HG03097 (cell line): ENCODE data around the gene PAFAH2.
"Not testable (repeated sequence)": the region's sequence is repeated elsewhere in the genome, so short reads cannot be mapped to it uniquely, and the experiment has no call there.

ENCODE experiments used
- ATAC-seq: cut with Tn5 transposase; IDR thresholded peaks from one replicate; pipeline ENCODE4 v1.9.1; 2021; ENCODE audit not compliant: unreplicated experiment, low FRiP score

Gene PAFAH2

DNA sequence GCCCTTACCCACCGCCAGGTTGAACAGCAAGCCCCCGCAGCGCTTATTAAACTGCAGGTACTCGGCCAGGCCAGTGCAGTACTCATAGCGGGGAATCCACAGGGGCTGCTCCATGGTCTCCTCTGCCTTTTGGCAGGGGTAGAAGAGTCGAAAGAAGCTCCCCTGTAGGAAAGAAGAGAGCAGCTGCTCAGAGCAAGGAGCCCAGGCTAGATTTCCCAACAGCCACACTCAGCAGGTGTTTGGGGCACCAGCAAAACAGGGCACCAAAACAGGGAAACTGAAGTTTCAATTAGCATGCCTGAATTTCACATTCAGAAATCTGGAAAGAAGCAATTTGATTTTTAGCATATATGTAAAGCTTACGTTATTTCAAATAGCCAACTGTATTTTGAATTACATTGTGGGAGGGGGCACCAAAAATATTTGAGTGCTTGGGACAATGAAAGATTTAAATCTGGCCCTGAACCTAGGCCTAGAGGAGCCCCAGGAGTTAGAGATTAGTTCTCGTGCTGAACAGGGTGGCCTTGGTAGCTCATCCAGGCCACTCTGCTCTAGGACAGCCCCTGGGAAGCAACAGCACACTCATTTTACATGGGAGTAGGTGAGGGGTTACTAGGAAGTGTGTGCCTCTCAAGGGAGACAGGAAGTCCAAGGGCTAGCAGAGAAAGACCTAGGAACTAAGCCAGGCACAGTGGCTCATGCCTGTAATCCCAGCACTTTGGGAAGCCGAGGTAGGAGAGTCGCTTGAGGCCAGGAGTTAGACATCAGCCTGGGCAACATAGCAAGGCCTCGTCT lies 8.2 kb downstream of the PAFAH2 start:
- no peak for ATAC-seq

DNA sequence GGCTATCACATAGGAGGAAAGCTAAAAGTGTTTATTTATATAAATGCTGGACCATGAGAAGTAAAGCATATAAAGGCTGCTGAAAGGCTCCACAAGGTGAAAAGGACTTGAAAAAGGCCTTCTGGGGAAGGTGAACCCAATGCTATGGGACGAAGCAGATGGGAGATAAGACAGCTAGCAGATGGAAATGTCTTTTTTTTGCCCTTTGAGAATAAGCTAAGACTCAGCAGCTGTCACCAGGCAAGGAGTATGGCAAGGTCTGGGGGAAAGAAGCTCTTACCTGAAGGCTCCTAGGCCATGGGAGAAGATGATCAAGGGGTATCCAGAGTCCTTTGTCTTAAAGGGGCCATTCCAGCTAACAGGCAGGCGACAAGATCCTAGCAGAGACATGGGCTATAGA lies 9.9 kb downstream of the PAFAH2 start:
- no peak for ATAC-seq

- not testable (repeated sequence) for ATAC-seq
Observed at GRCh38 chr1:25986773-25987172, 11.1 kb downstream of the PAFAH2 start.

DNA sequence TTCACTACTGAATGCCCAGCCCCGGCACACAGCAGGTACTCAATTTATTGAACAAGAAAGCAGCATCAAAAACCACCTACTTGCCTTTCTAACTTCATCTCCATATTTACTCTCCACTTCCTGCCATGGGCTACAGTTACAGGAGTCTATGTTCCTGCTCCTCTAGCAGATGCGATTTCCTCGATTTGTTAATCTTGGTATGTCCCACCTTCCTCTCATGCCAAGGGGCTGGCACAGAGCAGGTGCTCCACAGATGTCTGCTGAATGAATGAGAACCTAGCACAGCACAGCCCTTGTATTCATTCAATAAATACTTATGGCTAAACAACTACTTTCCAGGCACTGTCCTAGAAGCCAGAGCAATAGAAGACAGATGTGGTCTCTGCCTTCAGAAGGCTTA lies 12.2 kb downstream of the PAFAH2 start:
- ATAC-seq: no peak

DNA sequence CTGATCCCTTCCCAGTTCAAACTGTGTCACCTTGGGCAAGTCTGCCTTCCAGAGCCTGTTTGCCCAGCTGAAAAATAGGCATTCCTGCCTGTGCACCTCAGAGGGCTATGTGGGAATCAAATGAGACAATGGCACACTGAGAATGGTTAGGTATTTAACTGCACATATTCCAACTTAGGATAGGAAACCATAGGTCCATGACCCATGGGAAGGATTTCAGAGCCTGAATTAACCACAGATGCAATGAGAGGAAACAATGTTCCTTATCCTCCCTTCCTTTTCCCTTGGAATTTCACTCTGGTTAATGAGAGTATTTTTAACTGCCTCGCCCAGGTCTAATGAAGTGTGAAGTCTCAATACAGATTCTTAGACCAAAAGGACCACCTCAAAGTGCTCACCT lies 12.7 kb downstream of the PAFAH2 start:
- no peak for ATAC-seq

DNA sequence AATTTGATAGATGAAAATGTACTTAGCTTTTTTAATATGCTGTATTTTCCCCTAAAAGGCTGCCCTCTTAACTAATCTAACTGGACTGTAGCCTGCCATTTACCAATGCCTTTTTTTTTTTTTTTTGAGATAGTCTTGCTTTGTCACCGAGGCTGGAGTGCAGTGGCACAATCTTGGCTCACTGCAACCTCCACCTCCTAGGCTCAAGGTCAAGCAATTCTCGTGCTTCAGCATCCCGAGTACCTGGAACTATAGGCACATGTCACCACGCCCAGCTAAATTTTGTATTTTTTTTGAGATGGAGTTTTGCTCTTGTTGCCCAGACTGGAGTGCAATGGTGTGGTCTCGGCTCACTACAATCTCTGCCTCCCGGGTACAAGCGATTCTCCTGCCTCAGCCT lies 18.7 kb downstream of the PAFAH2 start:
- ATAC-seq: no peak

DNA sequence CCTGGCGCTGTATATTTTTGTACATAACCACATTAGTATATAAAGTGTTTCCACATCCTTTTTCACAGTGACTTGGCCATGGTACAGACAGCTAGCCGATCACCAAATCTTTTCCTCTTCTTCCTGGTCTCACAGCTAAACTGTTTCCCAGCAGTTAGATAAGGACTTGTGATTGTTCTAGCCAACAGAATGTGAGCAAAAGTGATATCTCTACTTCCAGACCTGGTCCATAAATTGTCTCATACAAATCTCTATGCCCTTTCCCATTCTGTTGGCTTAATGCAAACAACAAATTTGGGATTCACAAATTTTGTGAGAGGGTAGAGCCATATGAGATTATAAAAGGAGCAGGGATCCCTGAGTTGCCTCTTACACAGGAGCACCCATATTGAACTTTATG lies 19.5 kb downstream of the PAFAH2 start:
- no peak for ATAC-seq

DNA sequence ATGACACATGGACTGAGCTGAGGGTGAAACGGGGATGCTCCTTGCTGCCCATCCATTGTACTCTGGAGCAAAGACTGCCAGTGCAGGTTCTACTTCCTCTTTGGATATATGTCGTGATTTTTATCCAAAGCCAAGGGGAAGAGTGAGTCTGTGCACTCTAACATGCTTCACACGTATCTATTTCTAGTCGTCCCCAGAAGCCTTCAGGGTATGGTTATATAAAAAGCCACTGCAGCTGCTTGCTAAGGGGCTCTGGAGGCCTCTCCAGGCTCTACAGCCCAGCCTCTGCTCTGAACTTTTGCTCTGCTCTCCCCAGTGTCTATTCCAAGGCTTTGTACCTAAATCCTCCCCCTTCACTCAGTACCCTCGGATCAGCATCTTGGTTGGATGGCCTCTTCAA lies 20.1 kb downstream of the PAFAH2 start:
- no peak for ATAC-seq

DNA sequence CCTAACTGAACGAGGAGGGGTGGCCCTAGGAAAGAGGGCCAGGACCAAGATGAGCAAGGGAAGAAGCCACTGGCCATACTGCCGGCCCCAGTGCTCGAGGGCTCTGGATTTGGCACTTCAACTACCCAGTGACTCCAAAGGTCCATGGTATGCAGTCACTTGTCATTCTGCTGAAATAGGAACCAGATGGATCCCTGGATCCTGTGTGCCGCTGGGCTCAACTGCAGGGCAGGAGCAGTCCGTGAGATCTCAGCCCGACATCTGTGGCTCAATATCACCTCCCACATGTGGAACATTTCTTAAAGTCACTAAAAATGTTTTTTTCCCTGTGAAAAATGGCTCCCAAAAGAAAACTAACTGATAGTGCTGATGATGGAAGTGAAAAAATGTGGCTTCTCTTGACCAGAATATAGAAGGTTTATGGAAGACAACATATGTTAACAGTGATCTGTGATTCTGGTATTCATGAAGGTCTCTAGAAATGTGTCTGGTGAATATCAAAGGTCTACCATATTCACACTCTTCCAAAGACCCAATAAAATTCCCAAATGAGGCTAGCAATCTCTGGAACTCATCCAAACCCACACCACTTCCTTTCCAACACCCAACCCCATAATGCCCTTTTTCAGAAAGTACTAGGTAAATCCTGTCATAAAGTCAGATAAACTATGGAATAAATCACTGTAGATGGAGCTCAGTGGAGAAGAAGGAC lies 24.1 kb downstream of the PAFAH2 start:
- no peak for ATAC-seq

DNA sequence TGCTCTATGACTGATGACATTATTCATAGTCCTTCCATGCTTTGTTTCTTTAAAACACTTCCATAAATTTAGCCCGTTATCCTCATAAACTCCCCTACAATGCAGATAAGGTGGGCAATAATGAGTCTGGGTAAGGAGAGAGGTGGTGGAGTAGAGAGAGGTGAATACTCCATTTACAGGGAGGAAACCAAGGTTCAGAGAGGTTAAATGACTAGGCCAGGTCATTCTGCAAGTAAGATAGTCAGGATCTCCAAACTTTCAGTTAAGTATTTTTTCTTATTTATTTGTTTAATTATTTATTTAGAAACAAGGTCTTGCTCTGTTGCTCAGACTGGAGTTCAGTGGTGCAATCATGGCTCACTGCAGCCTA lies 26.1 kb downstream of the PAFAH2 start:
- no peak for ATAC-seq

DNA sequence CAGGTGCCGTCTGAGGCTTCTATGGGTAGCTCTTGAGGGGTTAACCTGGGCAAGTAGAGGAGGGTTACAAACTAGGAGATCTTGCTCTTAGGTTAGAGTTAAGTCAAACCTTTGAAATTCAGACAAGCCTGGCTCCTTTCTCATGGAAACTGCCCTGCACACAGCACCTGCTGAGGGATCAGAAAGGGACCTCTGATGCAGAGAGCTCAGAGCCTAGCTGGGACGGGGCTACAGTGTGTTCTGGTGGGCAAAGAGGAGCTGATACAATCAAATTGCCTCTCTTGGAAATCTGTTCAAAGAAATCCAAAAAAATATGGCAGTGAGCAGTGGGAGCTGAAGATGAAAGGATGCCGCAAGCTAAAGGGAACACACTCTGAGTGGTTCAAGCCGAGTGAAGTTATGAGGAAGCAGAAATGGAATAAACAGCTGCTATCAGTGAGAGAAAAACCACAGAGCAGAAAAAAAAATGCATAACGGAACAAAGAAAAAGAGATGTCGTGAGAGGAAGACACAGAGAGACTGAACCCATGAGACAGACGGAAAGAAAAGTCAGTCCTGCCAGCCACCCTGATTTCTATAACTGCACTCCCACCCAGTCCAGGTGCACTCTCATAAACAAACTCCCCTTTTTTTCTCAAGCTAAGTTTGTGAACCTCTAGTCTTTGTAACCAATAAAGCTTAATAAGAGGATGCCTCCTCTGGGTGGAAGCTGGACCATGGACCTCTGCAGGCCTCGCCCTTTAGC lies 26.6 kb downstream of the PAFAH2 start:
- ATAC-seq: no peak

DNA sequence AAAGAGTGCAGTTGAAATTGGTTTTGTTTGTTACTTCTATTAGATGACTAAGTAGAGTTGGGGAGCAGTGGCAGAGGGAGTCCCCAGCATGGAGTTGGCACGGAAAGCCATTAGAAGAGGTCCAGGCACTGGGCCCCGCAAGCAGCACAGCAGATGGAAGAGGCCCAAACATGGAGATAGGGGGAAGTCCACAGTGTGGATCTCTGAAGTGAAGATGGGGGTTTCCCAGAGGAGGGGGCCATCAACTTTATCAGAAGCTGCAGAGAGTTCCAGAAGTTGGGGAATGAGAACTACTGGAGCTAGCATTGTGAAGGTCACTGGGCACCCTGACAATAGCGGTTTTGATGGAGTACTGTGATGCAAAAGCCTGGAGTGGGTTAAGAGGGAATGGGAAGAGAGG lies 30.6 kb downstream of the PAFAH2 start:
- no peak for ATAC-seq

DNA sequence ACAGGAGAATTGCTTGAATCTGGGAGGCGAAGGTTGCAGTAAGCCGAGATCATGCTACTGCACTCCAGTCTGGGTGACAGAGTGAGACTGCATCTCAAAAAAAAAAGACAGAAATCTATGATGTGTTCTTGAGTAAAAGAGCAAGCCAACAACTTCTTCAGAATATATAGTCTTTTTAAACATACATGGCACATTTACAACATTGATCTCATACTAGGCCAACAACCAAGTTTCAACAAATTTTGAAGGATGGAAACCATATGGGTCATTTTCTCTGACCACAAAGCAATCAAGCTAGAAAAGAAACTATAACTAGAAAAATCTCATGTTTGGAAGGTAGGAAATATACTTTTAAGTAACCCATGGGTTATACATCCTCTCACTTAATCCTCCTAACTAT lies 38.3 kb downstream of the PAFAH2 start:
- no peak for ATAC-seq

DNA sequence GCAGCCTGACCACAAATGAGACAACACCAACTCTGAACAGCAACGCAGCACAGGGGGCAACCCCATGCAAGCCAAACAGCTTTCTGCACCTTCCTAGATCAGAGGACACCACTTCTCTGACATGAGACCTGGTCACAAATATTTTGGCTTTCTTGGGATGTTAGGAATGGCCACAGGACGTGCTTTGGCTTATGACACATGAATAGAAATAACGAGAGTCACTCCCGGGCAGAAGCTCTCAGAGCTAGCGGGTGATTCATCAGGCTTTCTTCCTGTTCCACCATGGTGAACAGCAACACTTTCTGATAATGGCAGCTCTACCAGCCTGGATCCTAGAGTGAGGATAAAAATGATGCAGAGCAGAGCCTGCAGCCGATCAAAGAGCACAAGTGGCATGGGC lies 39.4 kb downstream of the PAFAH2 start:
- no peak for ATAC-seq

GRCh38 chr1:25955553-25955952 lies 42.3 kb downstream of the PAFAH2 start:
- no peak for ATAC-seq

DNA sequence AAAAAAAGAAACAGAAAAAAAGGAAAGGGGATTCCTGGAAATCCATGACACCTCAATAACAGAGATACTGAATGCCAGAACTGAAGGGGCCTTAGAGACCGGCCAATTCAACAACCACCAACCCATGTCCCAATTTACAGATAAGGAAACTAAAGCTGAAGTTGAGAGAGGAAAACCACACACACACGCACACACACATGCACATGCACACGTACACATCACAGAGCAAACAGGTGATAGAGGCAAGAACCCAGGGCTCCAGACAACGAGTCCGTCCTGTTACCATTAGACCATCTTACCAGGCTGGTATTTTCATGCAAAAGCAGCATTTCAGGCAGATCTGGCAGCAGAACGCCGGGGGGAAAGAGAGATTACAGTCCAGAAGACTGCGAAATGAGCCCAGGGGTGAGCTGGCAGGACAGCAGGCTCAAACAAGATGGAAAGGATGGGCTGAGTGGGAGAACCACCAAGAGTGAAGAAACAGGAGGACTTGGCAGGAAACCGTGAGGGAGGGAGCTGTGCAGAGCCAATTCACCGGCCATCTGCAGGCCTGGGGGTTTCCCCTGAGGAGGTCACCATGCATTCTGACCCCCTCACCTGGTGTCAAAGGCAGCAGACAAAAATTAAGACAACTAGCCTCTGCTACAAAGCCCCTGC lies 43.5 kb downstream of the PAFAH2 start:
- no peak for ATAC-seq

DNA sequence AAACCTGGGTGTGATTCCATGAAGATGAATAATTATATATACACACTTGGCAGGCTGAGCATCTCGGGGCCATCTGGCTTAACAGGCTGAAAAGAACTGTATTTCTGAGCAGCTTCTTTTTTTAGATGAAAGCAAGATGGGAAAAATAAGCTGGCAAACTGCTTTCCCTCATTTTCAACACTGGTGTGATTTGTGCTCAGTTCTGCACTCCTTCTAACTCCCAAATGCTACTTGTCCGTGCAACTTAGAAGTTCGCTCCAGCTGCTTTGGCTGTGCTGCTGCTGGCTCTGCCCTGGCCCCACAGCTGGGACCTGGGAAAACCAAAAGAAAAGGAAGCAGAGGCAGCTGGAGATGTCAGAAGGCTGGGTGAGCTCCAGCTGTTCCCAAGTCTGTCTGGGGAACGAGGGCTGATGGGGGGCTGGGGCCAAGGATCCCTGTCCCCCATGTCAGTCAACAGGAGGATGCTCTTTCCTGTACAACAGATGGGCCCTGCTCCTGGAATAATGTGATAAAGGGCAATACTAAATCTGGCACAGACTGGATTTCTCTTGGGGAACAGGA lies 44.9 kb downstream of the PAFAH2 start:
- ATAC-seq: no peak

- no peak for ATAC-seq
Observed at GRCh38 chr1:25948641-25949040, 49.2 kb downstream of the PAFAH2 start.

GRCh38 chr1:25947027-25947426 lies 50.8 kb downstream of the PAFAH2 start:
- no peak for ATAC-seq

GRCh38 chr1:25945761-25946160 lies 52.1 kb downstream of the PAFAH2 start:
- ATAC-seq: no peak

- no peak for ATAC-seq
Observed at GRCh38 chr1:25944986-25945385, 52.9 kb downstream of the PAFAH2 start.
